Bronchial epithelial cell (primary cell): Measurements from ENCODE around the gene NSG2. TPM values are rescaled to one million over a fixed set of nuclear protein-coding genes. Genes with fewer than 3 reads are reported as not detected.
"Not testable (repeated sequence)": the region's sequence is repeated elsewhere in the genome, so short reads cannot be mapped to it uniquely, and the experiment has no call there.

ENCODE experiments used
- DNase-seq: peaks from one replicate; pipeline ENCODE4 v3.0.0-alpha.2; 2010; ENCODE audit warnings: low read depth
- FAIRE-seq: peaks from 2 replicates; lab custom pipeline; 2011; peaks lifted over from hg19 to GRCh38; lab: Jason Lieb, UNC
- H3K27me3 ChIP-seq: 2 replicates; pipeline ENCODE4 v1.5.1; 2011; ENCODE audit warnings: low read length; ENCODE audit not compliant: control insufficient read depth, insufficient read depth
- H3K36me3 ChIP-seq: 2 replicates; pipeline ENCODE4 v1.5.1; 2011; ENCODE audit warnings: low read length; ENCODE audit not compliant: control insufficient read depth, insufficient read depth
- H3K4me3 ChIP-seq: 2 replicates; pipeline ENCODE4 v1.5.1; 2011; ENCODE audit warnings: mild to moderate bottlenecking, low read depth, low read length, control low read depth
- CTCF ChIP-seq: IDR thresholded peaks from 2 replicates; pipeline ENCODE4 v1.5.1; 2011; ENCODE audit warnings: mild to moderate bottlenecking, moderate library complexity, low read length, control low read depth, inconsistent platforms; ENCODE audit not compliant: insufficient read depth, severe bottlenecking
- total RNA-seq: library from RNA; depleted of rRNA; stranded (reverse); fragments of >200 nt; gene quantifications from 2 replicates; pipeline ENCODE4 v1.2.1, GENCODE V29; 2014

The NSG2 gene
- total RNA-seq, 1 donor from 2014 or later, result not detected

- no peak for TF ChIP-seq CTCF
- FAIRE-seq (peak; percentile 23), DNase-seq (peak; percentile 7)
- H3K36me3 ChIP-seq, result no peaks in the 10 kb centered on the region
- H3K27me3 ChIP-seq, result no peaks in the 10 kb centered on the region
- no peak overlapping the region for H3K4me3 ChIP-seq
Observed at GRCh38 chr5:174097486-174098185, 52.1 kb downstream of the NSG2 start.

- DNase-seq (no peak), FAIRE-seq (no peak)
- no peak for TF ChIP-seq CTCF
- H3K36me3 ChIP-seq, result no peaks in the 10 kb centered on the region
- H3K4me3 ChIP-seq, result no peak overlapping the region
- no peaks in the 10 kb centered on the region for H3K27me3 ChIP-seq
Observed at GRCh38 chr5:174098694-174099093, 53.2 kb downstream of the NSG2 start.

- no peak for TF ChIP-seq CTCF
- H3K27me3 ChIP-seq, result no peaks in the 10 kb centered on the region
Observed at GRCh38 chr5:174100490-174100889, 55.0 kb downstream of the NSG2 start.

GRCh38 chr5:174101195-174101730, 55.8 kb downstream of the NSG2 start:
- FAIRE-seq (no peak), DNase-seq (no peak)
- no peaks in the 10 kb centered on the region for H3K36me3 ChIP-seq
- no peaks in the 10 kb centered on the region for H3K27me3 ChIP-seq
- TF ChIP-seq CTCF, result no peak
- no peak overlapping the region for H3K4me3 ChIP-seq

More at GRCh38 chr5:174100490-174100889, 55.0 kb downstream of the NSG2 start:
- Histone ChIP-seq H3K36me3 (no peaks in the 10 kb centered on the region), H3K4me3 (no peak overlapping the region)
- no peak for DNase-seq
- FAIRE-seq, result no peak

- not testable (repeated sequence) for H3K4me3 ChIP-seq, DNase-seq, FAIRE-seq, H3K27me3 ChIP-seq, H3K36me3 ChIP-seq
Observed at GRCh38 chr5:174102574-174102973, 57.1 kb downstream of the NSG2 start.

GRCh38 chr5:174106997-174107655, 61.6 kb downstream of the NSG2 start:
- no peak for TF ChIP-seq CTCF
- no peak for FAIRE-seq

More at GRCh38 chr5:174106997-174107655, 61.6 kb downstream of the NSG2 start:
- Histone ChIP-seq H3K36me3 (no peaks in the 10 kb centered on the region), H3K27me3 (no peaks in the 10 kb centered on the region), H3K4me3 (no peak overlapping the region)
- DNase-seq, result no peak
